ENCODE measurements around the gene UBQLN4. TPM values are rescaled to one million over a fixed set of nuclear protein-coding genes. Genes with fewer than 3 reads are reported as not detected.

Gene UBQLN4
- 19.1 TPM for total RNA-seq
- polyA plus RNA-seq = 1 to 10 TPM; 4.4 to 7.1 (median 5.5) TPM

DNA sequence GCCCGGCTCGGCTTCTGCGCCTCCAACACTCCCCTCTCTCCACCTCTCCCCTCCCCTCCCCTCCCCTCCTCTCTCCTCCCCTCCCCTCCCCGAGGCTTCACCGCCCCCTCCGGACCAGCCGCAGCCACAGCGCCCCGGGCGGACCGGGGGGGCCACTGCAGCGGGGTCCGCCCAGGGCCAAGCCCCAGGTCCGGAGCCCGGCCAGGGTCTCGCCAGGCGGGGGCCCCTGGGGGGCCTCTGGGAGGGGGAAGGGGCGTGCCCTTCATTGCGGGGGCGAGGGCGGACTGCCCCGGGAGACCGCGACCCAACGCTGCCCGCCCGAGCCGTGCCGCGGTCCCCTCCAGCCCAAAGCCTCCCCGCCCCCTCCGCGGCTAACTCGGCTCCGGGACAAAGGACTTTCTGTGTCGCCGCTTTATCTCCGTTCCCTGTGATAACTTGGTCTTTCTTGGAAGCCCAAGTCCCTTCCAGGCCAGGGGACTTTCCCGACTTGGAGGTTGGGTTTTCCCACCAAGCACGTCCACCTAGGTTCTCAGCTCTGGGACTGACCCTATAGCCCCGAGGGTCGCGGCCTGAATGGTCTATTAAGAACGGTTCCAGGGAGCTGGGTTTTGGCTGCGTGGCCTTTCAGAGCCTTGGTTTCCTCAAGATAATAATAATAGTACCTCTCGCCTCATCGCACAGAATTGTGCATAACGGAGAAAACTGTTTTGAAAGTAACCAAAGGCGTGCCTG lies at the start of gene UBQLN4:
TSS of gene UBQLN4 (minus strand) at position 31 of the 732 bp plus-strand sequence. CDS start 97 bp downstream, outside the sequence.
- H3K9me3 ChIP-seq (ENCODE audit: control insufficient read depth in 2 of 2, low read length in 2 of 2) = no peaks in the 10 kb centered on the region

DNA sequence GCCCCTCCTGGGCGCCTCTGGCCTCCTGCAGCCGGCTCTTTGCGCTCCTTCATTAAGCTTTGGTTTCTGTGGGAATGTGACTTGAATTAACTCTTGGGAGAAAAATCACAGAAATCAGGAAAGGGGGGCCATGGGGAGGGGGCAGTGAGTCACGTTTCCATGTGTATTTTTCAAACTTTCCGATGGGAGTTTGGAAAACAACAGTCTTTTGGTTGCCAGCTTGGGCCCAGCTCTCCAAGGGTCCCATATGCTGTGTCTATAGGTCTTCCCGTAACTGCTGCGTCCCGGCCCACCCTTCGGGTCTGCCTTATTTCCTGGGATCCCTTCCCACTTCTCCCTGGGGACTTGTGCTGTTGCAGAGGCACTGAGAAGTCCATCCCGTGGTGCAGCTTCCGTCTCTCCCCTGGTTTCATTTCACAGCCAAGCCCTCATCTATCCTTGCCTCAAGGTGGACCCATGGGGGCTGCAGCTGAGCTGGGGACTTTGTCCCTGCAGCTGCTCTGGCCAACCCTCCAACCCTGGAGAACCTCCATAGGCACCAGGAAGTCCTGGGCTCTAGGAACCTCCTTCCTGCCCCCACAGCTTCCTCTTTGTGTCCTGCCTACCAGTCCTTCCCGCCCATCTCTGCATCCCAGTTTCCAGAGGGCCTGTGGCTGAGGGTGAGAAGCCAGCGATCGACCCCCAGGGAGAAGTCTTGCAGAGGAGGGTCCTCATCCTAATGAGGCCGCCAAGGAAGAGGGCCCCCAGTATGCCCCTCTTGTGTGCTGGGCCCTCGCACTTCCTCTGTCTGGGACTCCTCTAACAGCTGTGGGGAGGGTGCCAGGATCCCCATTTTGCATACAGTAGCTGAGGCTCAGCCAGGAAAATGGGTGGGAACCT lies 49.3 kb upstream of the UBQLN4 start:
- peaks cover 5% of the 10 kb centered on the region for H3K27me3 Mint-ChIP-seq
- ATAC-seq (ENCODE audit: low read depth in 2 of 2) (no peak), DNase-seq (no peak)
- H3K36me3 Mint-ChIP-seq = no peaks in the 10 kb centered on the region
- H3K4me3 Mint-ChIP-seq = no peak overlapping the region
- Histone ChIP-seq H3K27ac (ENCODE audit: insufficient read depth, low read length, poor library complexity, severe bottlenecking) (peak overlapping the region; percentile 99), H3K27me3 (ENCODE audit: control insufficient read depth, insufficient read depth, low read length) (no peaks in the 10 kb centered on the region), H3K9me3 (ENCODE audit: control insufficient read depth in 2 of 2, low read length in 2 of 2) (no peaks in the 10 kb centered on the region), H3K36me3 (ENCODE audit: control insufficient read depth, insufficient read depth, low read length) (no peaks in the 10 kb centered on the region), H3K4me1 (ENCODE audit: control insufficient read depth, insufficient read depth, low read length, poor library complexity, severe bottlenecking) (peaks cover 41% of the 10 kb centered on the region), H3K4me3 (ENCODE audit: low read depth, low read length) (no peak overlapping the region)
- H3K4me1 Mint-ChIP-seq = peaks cover 3 to 59% (median 36%) of the 10 kb centered on the region in 4 donors
- H3K27ac Mint-ChIP-seq = peak overlapping the region; percentile 78 to 99 (median 90)
- peaks cover 0 to 4% (median 0%) of the 10 kb centered on the region in 7 donors for H3K9me3 Mint-ChIP-seq

More for the DNA sequence above, at the start of gene UBQLN4:
- Mint-ChIP-seq H3K9me3 (no peaks in the 10 kb centered on the region), H3K4me1 (peaks cover 14 to 42% (median 28%) of the 10 kb centered on the region in 4 donors), H3K27me3 (no peaks in the 10 kb centered on the region), H3K27ac (peak within 1 kb of the TSS; percentile 86 to 95 (median 93)), H3K4me3 (peak within 1 kb of the TSS; percentile 93 to 97 (median 95)), H3K36me3 (peaks cover 9% of the 10 kb centered on the region)
- Histone ChIP-seq H3K4me3 (ENCODE audit: low read depth, low read length) (peak within 1 kb of the TSS; percentile 97), H3K36me3 (ENCODE audit: control insufficient read depth, insufficient read depth, low read length) (peaks cover 5% of the 10 kb centered on the region), H3K27ac (ENCODE audit: insufficient read depth, low read length, poor library complexity, severe bottlenecking) (peak within 1 kb of the TSS; percentile 85), H3K27me3 (ENCODE audit: control insufficient read depth, insufficient read depth, low read length) (no peaks in the 10 kb centered on the region), H3K4me1 (ENCODE audit: control insufficient read depth, insufficient read depth, low read length, poor library complexity, severe bottlenecking) (peaks cover 22% of the 10 kb centered on the region)
- DNase-seq (peak; percentile 81 to 90 (median 82)), ATAC-seq (ENCODE audit: low read depth in 2 of 2) (peak; percentile 66 to 72)

- H3K4me1 Mint-ChIP-seq = peaks cover 9 to 63% (median 41%) of the 10 kb centered on the region in 4 donors
- no peaks in the 10 kb centered on the region for H3K9me3 ChIP-seq (ENCODE audit: control insufficient read depth in 2 of 2, low read length in 2 of 2)
- ATAC-seq (ENCODE audit: low read depth in 2 of 2) = no peak
- H3K9me3 Mint-ChIP-seq = peaks cover 0 to 5% (median 0%) of the 10 kb centered on the region in 7 donors
- H3K4me3 ChIP-seq (ENCODE audit: low read depth, low read length) = no peak overlapping the region
- H3K36me3 Mint-ChIP-seq = no peaks in the 10 kb centered on the region
- no peaks in the 10 kb centered on the region for H3K36me3 ChIP-seq (ENCODE audit: control insufficient read depth, insufficient read depth, low read length)
- H3K27ac Mint-ChIP-seq = peak overlapping the region in 2 of 3 donors; percentile 44 to 70
- H3K4me3 Mint-ChIP-seq = peak overlapping the region in 2 of 4 donors; percentile 19 to 61
- no peak for DNase-seq
- peaks cover 9% of the 10 kb centered on the region for H3K27me3 Mint-ChIP-seq
- H3K27me3 ChIP-seq (ENCODE audit: control insufficient read depth, insufficient read depth, low read length) = no peaks in the 10 kb centered on the region
- peaks cover 43% of the 10 kb centered on the region for H3K4me1 ChIP-seq (ENCODE audit: control insufficient read depth, insufficient read depth, low read length, poor library complexity, severe bottlenecking)
- no peak overlapping the region for H3K27ac ChIP-seq (ENCODE audit: insufficient read depth, low read length, poor library complexity, severe bottlenecking)
These were observed 48.3 kb upstream of the UBQLN4 start for GRCh38 chr1:156101880-156102279.

GRCh38 chr1:156100205-156100995 lies 46.8 kb upstream of the UBQLN4 start:
- peaks cover 6% of the 10 kb centered on the region for H3K27me3 Mint-ChIP-seq
- Histone ChIP-seq H3K27ac (ENCODE audit: insufficient read depth, low read length, poor library complexity, severe bottlenecking) (no peak overlapping the region), H3K27me3 (ENCODE audit: control insufficient read depth, insufficient read depth, low read length) (no peaks in the 10 kb centered on the region), H3K9me3 (ENCODE audit: control insufficient read depth in 2 of 2, low read length in 2 of 2) (no peaks in the 10 kb centered on the region), H3K4me1 (ENCODE audit: control insufficient read depth, insufficient read depth, low read length, poor library complexity, severe bottlenecking) (peaks cover 46% of the 10 kb centered on the region), H3K4me3 (ENCODE audit: low read depth, low read length) (no peak overlapping the region), H3K36me3 (ENCODE audit: control insufficient read depth, insufficient read depth, low read length) (no peaks in the 10 kb centered on the region)
- no peak for ATAC-seq (ENCODE audit: low read depth in 2 of 2)
- DNase-seq = no peak
- H3K36me3 Mint-ChIP-seq = no peaks in the 10 kb centered on the region
- no peak overlapping the region for H3K4me3 Mint-ChIP-seq
- H3K9me3 Mint-ChIP-seq = peaks cover 0 to 5% (median 0%) of the 10 kb centered on the region in 7 donors
- H3K4me1 Mint-ChIP-seq = peaks cover 17 to 62% (median 42%) of the 10 kb centered on the region in 4 donors
- H3K27ac Mint-ChIP-seq = peak overlapping the region in 2 of 3 donors; percentile 70 to 88

DNA sequence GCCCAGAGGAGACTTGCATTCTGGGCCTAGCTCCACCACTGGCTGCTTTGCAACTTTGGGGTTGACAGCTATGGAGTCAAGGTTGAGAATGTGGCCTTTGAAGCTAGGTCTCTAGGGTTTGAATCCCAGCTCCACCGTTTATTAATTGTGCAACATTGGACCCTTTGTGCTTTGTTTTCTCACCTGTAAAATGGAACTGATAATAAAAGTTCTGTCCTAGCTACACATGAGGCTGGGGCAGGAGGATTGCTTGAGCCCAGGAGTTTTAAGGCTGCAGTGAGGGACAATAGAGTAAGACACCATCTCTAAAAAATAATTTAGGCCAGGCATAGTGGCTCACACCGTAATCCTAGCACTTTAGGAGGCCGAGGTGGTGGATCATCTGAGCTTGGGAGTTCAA lies 45.7 kb upstream of the UBQLN4 start:
- no peaks in the 10 kb centered on the region for H3K36me3 Mint-ChIP-seq
- peaks cover 17 to 53% (median 37%) of the 10 kb centered on the region in 4 donors for H3K4me1 Mint-ChIP-seq
- peak overlapping the region in 2 of 3 donors; percentile 70 to 86 for H3K27ac Mint-ChIP-seq
- H3K4me3 Mint-ChIP-seq = no peak overlapping the region
- peaks cover 34% of the 10 kb centered on the region for H3K4me1 ChIP-seq (ENCODE audit: control insufficient read depth, insufficient read depth, low read length, poor library complexity, severe bottlenecking)
- no peak for DNase-seq
- no peaks in the 10 kb centered on the region for H3K9me3 ChIP-seq (ENCODE audit: control insufficient read depth in 2 of 2, low read length in 2 of 2)
- H3K4me3 ChIP-seq (ENCODE audit: low read depth, low read length) = no peak overlapping the region
- H3K27me3 ChIP-seq (ENCODE audit: control insufficient read depth, insufficient read depth, low read length) = no peaks in the 10 kb centered on the region
- H3K27ac ChIP-seq (ENCODE audit: insufficient read depth, low read length, poor library complexity, severe bottlenecking) = peak overlapping the region; percentile 3
- H3K9me3 Mint-ChIP-seq = peaks cover 0 to 3% (median 0%) of the 10 kb centered on the region in 7 donors
- peaks cover 6% of the 10 kb centered on the region for H3K27me3 Mint-ChIP-seq
- ATAC-seq (ENCODE audit: low read depth in 2 of 2) = no peak
- H3K36me3 ChIP-seq (ENCODE audit: control insufficient read depth, insufficient read depth, low read length) = no peaks in the 10 kb centered on the region

GRCh38 chr1:156098784-156099183 lies 45.2 kb upstream of the UBQLN4 start:
- no peaks in the 10 kb centered on the region for H3K36me3 Mint-ChIP-seq
- H3K4me3 ChIP-seq (ENCODE audit: low read depth, low read length) = no peak overlapping the region
- peaks cover 6% of the 10 kb centered on the region for H3K27me3 Mint-ChIP-seq
- ATAC-seq (ENCODE audit: low read depth in 2 of 2) (no peak), DNase-seq (no peak)
- peak overlapping the region; percentile 90 for H3K27ac ChIP-seq (ENCODE audit: insufficient read depth, low read length, poor library complexity, severe bottlenecking)
- H3K4me1 ChIP-seq (ENCODE audit: control insufficient read depth, insufficient read depth, low read length, poor library complexity, severe bottlenecking) = peaks cover 29% of the 10 kb centered on the region
- no peaks in the 10 kb centered on the region for H3K9me3 ChIP-seq (ENCODE audit: control insufficient read depth in 2 of 2, low read length in 2 of 2)
- peaks cover 0 to 2% (median 0%) of the 10 kb centered on the region in 7 donors for H3K9me3 Mint-ChIP-seq
- no peaks in the 10 kb centered on the region for H3K27me3 ChIP-seq (ENCODE audit: control insufficient read depth, insufficient read depth, low read length)
- peak overlapping the region; percentile 86 to 98 (median 95) for H3K27ac Mint-ChIP-seq
- H3K4me1 Mint-ChIP-seq = peaks cover 17 to 48% (median 33%) of the 10 kb centered on the region in 4 donors
- no peaks in the 10 kb centered on the region for H3K36me3 ChIP-seq (ENCODE audit: control insufficient read depth, insufficient read depth, low read length)
- no peak overlapping the region for H3K4me3 Mint-ChIP-seq
